Panc1 (cell line): ENCODE results near the gene MAP3K20.
A peak's percentile ranks its signal among the peaks of the same experiment; 100 is the strongest.

ENCODE experiments used
- POLR2AphosphoS5 ChIP-seq: IDR thresholded peaks from 2 replicates; pipeline ENCODE4 v1.6.1; 2012; ENCODE audit warnings: mild to moderate bottlenecking, low read depth, low read length, moderate library complexity
- REST ChIP-seq, 2 experiments: IDR thresholded peaks; 2 replicates each; pipeline ENCODE4 v1.6.1; 2011 to 2012; ENCODE audit warnings: low read depth in 2 of 2, control low read depth in 1 of 2, low read length in 1 of 2, mild to moderate bottlenecking in 1 of 2, moderate library complexity in 1 of 2; ENCODE audit not compliant: insufficient read depth in 1 of 2
- SIN3A ChIP-seq: IDR thresholded peaks from 2 replicates; pipeline ENCODE4 v1.6.1; 2012; ENCODE audit warnings: low read depth, mild to moderate bottlenecking, low read length, moderate library complexity, borderline replicate concordance; ENCODE audit not compliant: insufficient read depth
- TCF7L2 ChIP-seq: IDR thresholded peaks from 2 replicates; pipeline ENCODE4 v1.6.1; 2011; ENCODE audit warnings: mild to moderate bottlenecking, low read depth, low read length, inconsistent platforms
- TF ChIP-seq, protein P1 (sequence below): fragments of 450-650 bp; IDR thresholded peaks from 2 replicates; pipeline ENCODE4 v1.5.1; 2017; ENCODE audit warnings: mild to moderate bottlenecking

GRCh38 chr2:173130496-173131465 is 55.1 kb downstream of the MAP3K20 start:
- TF ChIP-seq POLR2AphosphoS5 (no peak), SIN3A (no peak), REST (IDR thresholded peaks at IDR 0.05; ENCODE audit: insufficient read depth in 1 of 2, low read depth in 2 of 2, low read length in 1 of 2) (no peak), TCF7L2 (no peak)
- TF ChIP-seq, protein P1, sequence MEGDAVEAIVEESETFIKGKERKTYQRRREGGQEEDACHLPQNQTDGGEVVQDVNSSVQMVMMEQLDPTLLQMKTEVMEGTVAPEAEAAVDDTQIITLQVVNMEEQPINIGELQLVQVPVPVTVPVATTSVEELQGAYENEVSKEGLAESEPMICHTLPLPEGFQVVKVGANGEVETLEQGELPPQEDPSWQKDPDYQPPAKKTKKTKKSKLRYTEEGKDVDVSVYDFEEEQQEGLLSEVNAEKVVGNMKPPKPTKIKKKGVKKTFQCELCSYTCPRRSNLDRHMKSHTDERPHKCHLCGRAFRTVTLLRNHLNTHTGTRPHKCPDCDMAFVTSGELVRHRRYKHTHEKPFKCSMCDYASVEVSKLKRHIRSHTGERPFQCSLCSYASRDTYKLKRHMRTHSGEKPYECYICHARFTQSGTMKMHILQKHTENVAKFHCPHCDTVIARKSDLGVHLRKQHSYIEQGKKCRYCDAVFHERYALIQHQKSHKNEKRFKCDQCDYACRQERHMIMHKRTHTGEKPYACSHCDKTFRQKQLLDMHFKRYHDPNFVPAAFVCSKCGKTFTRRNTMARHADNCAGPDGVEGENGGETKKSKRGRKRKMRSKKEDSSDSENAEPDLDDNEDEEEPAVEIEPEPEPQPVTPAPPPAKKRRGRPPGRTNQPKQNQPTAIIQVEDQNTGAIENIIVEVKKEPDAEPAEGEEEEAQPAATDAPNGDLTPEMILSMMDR = peak; percentile 14; the same call in 1 of the 2 replicates
